ENCODE data around the gene FAR2.

The FAR2 gene

DNA sequence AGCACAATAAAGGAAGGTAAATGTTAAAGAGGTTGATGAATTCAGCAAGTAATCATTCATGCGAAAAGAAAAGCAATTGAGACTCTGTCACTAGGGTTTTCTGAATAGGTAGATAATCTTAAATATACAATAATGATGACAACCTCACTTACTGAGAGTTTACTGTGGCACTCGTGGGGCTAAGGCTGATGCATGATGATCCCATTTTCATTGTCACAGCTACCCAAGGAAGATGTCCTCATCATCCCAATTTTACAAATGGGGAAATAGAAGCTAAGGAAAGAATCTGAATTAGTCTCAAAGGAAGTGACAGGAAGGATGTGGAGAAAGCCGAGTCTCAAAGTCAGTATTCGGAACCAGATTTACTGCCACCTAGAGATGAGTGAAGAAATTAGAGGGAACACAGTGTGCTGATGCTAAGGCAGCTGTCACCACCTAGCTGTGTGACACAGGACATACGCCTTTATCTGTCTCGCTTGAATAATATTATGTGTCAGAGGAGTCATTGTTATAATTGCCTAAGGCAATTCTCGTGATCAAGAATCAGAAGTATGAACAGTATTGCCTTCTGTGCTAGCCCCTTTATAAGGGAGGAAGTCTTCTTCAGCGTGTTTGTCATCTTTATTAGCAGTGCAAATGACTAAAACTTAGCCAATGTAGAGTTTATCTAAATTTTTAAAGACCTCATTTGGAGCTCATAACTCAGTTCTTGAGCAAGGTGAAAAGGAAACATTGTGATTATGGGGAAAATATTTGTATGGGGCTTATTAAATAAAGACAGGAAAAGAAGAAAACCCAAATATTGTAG, 168.7 kb downstream of the FAR2 start (continued):
- no peak for TF ChIP-seq ZNF174 (tag by site-specific recombination; IDR thresholded peaks at IDR 0.05)
- TF ChIP-seq EGR2 (tag by site-specific recombination; IDR thresholded peaks at IDR 0.05; ENCODE audit: low read depth) = no peak
- TF ChIP-seq GLIS2 (tag by site-specific recombination; IDR thresholded peaks at IDR 0.05) = no peak
- TF ChIP-seq, protein P1, sequence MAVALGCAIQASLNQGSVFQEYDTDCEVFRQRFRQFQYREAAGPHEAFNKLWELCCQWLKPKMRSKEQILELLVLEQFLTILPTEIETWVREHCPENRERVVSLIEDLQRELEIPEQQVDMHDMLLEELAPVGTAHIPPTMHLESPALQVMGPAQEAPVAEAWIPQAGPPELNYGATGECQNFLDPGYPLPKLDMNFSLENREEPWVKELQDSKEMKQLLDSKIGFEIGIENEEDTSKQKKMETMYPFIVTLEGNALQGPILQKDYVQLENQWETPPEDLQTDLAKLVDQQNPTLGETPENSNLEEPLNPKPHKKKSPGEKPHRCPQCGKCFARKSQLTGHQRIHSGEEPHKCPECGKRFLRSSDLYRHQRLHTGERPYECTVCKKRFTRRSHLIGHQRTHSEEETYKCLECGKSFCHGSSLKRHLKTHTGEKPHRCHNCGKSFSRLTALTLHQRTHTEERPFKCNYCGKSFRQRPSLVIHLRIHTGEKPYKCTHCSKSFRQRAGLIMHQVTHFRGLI (tag by site-specific recombination; IDR thresholded peaks at IDR 0.05) = no peak
- TF ChIP-seq ZFP41 (tag by site-specific recombination; IDR thresholded peaks at IDR 0.05; ENCODE audit: borderline replicate concordance) = no peak
- TF ChIP-seq, protein P2, sequence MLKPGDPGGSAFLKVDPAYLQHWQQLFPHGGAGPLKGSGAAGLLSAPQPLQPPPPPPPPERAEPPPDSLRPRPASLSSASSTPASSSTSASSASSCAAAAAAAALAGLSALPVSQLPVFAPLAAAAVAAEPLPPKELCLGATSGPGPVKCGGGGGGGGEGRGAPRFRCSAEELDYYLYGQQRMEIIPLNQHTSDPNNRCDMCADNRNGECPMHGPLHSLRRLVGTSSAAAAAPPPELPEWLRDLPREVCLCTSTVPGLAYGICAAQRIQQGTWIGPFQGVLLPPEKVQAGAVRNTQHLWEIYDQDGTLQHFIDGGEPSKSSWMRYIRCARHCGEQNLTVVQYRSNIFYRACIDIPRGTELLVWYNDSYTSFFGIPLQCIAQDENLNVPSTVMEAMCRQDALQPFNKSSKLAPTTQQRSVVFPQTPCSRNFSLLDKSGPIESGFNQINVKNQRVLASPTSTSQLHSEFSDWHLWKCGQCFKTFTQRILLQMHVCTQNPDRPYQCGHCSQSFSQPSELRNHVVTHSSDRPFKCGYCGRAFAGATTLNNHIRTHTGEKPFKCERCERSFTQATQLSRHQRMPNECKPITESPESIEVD (tag by site-specific recombination; IDR thresholded peaks at IDR 0.05) = no peak
- no peak for TF ChIP-seq KLF1 (tag by site-specific recombination; IDR thresholded peaks at IDR 0.05)
- no peak for TF ChIP-seq ZEB2 (tag by site-specific recombination; IDR thresholded peaks at IDR 0.05)
- TF ChIP-seq FEZF1 (tag by site-specific recombination; IDR thresholded peaks at IDR 0.05) = no peak
- peak; percentile 19; the same call in 1 of the 2 replicates for TF ChIP-seq ZBTB20 (tag by site-specific recombination; IDR thresholded peaks at IDR 0.05)
- TF ChIP-seq OSR2 (tag by site-specific recombination; IDR thresholded peaks at IDR 0.05) = no peak
- TF ChIP-seq ZNF121 (tag by site-specific recombination; IDR thresholded peaks at IDR 0.05) = no peak
- TF ChIP-seq ZNF623 (tag by site-specific recombination; IDR thresholded peaks at IDR 0.05) = no peak
- TF ChIP-seq ZNF660 (tag by site-specific recombination; IDR thresholded peaks at IDR 0.05) = no peak
- TF ChIP-seq, protein P3, sequence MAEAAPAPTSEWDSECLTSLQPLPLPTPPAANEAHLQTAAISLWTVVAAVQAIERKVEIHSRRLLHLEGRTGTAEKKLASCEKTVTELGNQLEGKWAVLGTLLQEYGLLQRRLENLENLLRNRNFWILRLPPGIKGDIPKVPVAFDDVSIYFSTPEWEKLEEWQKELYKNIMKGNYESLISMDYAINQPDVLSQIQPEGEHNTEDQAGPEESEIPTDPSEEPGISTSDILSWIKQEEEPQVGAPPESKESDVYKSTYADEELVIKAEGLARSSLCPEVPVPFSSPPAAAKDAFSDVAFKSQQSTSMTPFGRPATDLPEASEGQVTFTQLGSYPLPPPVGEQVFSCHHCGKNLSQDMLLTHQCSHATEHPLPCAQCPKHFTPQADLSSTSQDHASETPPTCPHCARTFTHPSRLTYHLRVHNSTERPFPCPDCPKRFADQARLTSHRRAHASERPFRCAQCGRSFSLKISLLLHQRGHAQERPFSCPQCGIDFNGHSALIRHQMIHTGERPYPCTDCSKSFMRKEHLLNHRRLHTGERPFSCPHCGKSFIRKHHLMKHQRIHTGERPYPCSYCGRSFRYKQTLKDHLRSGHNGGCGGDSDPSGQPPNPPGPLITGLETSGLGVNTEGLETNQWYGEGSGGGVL (tag by site-specific recombination; IDR thresholded peaks at IDR 0.05) = no peak
- TF ChIP-seq, protein P4, sequence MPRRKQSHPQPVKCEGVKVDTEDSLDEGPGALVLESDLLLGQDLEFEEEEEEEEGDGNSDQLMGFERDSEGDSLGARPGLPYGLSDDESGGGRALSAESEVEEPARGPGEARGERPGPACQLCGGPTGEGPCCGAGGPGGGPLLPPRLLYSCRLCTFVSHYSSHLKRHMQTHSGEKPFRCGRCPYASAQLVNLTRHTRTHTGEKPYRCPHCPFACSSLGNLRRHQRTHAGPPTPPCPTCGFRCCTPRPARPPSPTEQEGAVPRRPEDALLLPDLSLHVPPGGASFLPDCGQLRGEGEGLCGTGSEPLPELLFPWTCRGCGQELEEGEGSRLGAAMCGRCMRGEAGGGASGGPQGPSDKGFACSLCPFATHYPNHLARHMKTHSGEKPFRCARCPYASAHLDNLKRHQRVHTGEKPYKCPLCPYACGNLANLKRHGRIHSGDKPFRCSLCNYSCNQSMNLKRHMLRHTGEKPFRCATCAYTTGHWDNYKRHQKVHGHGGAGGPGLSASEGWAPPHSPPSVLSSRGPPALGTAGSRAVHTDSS (tag by site-specific recombination; IDR thresholded peaks at IDR 0.05) = no peak
- TF ChIP-seq ZNF670 (tag by site-specific recombination; IDR thresholded peaks at IDR 0.05; ENCODE audit: low read depth) = no peak
- no peak for TF ChIP-seq TCF7L2 (IDR thresholded peaks at IDR 0.05; ENCODE audit: borderline replicate concordance, low read depth, low read length)
- no peak for TF ChIP-seq ZNF146 (tag by site-specific recombination; IDR thresholded peaks at IDR 0.05)
- no peak for TF ChIP-seq ZNF555 (tag by site-specific recombination; conservative IDR thresholded peaks at IDR 0.05)
- TF ChIP-seq ZNF114 (tag by site-specific recombination; IDR thresholded peaks at IDR 0.05) = no peak
- TF ChIP-seq, protein P5, sequence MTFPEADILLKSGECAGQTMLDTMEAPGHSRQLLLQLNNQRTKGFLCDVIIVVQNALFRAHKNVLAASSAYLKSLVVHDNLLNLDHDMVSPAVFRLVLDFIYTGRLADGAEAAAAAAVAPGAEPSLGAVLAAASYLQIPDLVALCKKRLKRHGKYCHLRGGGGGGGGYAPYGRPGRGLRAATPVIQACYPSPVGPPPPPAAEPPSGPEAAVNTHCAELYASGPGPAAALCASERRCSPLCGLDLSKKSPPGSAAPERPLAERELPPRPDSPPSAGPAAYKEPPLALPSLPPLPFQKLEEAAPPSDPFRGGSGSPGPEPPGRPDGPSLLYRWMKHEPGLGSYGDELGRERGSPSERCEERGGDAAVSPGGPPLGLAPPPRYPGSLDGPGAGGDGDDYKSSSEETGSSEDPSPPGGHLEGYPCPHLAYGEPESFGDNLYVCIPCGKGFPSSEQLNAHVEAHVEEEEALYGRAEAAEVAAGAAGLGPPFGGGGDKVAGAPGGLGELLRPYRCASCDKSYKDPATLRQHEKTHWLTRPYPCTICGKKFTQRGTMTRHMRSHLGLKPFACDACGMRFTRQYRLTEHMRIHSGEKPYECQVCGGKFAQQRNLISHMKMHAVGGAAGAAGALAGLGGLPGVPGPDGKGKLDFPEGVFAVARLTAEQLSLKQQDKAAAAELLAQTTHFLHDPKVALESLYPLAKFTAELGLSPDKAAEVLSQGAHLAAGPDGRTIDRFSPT (tag by site-specific recombination; IDR thresholded peaks at IDR 0.05) = no peak
- no peak for TF ChIP-seq ZNF202 (tag by site-specific recombination; IDR thresholded peaks at IDR 0.05; ENCODE audit: borderline replicate concordance)
- no peak; the same call in 1 of the 2 replicates for TF ChIP-seq ZNF366 (tag by site-specific recombination; conservative IDR thresholded peaks at IDR 0.05)
- no peak for TF ChIP-seq ZNF658 (tag by site-specific recombination; IDR thresholded peaks at IDR 0.05)
- TF ChIP-seq ZNF664 (tag by site-specific recombination; IDR thresholded peaks at IDR 0.05) = no peak
- TF ChIP-seq, protein P6, sequence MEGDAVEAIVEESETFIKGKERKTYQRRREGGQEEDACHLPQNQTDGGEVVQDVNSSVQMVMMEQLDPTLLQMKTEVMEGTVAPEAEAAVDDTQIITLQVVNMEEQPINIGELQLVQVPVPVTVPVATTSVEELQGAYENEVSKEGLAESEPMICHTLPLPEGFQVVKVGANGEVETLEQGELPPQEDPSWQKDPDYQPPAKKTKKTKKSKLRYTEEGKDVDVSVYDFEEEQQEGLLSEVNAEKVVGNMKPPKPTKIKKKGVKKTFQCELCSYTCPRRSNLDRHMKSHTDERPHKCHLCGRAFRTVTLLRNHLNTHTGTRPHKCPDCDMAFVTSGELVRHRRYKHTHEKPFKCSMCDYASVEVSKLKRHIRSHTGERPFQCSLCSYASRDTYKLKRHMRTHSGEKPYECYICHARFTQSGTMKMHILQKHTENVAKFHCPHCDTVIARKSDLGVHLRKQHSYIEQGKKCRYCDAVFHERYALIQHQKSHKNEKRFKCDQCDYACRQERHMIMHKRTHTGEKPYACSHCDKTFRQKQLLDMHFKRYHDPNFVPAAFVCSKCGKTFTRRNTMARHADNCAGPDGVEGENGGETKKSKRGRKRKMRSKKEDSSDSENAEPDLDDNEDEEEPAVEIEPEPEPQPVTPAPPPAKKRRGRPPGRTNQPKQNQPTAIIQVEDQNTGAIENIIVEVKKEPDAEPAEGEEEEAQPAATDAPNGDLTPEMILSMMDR (tag by site-specific recombination; IDR thresholded peaks at IDR 0.05) = peak; percentile 87
- no peak for TF ChIP-seq ZNF433 (tag by site-specific recombination; IDR thresholded peaks at IDR 0.05; ENCODE audit: low read depth)
- no peak for TF ChIP-seq ZNF341 (tag by site-specific recombination; IDR thresholded peaks at IDR 0.05; ENCODE audit: low read depth)
- TF ChIP-seq HOXC10 (CRISPR knock-in tag; IDR thresholded peaks at IDR 0.05) = no peak
